NCI-H69 (cell line): ENCODE measurements around the gene WDR36.
"Not testable (repeated sequence)": the region's sequence is repeated elsewhere in the genome, so short reads cannot be mapped to it uniquely, and the experiment has no call there.

Experiments
- DNase-seq: peaks from one replicate; lab custom pipeline; 2025; lab: John Stamatoyannopoulos, UW

WDR36 gene

DNA sequence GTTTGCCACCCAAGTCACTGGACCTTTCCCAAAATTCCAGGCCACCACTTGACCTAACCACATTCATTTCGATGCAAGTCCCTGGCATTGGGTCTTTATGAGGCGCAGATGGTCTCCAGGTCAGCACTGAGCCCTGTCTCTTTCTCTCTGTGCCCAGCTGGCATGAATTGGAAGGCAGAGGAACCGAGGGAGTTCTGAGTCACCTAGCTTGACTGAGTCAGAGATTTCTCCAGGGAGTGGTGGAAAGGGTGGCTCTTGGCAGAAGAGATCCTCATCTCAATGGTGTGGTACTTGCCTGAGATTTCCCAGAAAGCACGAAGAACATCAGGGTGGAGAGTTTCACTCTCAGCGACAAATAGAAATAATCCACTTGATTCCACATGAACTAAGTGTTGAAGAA is 43.8 kb downstream of the WDR36 start:
- no peak for DNase-seq

DNA sequence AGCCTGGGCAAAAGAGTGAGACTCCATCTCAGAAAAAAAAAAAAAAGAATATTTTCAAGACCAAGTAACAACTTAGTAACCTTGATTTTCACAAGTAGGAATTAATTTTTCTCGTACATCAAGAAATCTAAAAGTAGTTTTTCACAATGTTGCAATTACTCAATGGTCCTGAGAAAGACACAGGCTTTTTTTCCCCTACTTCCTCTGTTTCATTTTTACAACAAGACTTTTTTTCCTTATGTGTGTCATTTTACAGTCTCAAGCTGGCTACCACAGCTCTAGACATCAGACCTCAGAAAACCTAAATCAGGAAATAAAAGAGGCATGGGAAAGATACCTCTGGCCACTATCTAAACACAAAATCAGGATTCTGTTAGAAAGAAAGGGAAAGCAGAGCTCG is 45.9 kb downstream of the WDR36 start:
- DNase-seq = no peak

DNA sequence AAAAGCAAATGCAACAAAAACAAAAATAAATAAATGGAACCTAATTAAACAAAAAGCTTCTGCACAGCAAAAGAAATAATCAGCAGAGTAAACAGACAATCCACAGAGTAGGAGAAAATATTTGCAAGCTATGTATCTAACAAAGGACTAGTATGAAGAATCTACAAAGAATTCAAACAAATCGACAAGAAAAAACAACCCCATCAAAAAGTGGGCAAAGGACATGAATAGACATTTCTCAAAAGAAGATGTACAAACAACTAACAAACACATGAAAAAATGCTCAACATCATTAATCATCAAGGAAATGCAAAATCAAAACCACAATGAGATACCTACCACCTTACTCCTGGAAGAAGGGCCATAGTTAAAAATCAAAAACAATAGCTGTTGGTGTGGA is 49.3 kb downstream of the WDR36 start:
- DNase-seq = not testable (repeated sequence)

DNA sequence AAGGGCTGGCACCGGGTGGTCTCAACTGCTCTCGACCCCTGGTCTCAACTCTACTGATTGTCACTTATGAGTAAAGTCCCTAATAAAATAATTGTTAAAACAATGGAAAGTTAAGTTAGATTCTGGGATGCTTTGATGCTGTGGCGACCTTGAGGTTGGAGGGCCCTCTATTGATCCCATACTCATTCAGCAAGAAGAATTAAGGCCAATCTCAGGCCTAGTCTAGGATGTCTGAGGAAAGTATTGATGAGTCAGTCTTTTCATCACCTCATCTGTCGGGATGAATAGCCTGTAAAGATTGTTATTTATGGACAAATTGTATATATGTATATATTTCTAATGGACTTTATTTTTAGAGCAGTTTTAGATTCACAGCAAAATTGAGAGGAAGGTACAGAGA is 50.8 kb downstream of the WDR36 start:
- no peak for DNase-seq

DNA sequence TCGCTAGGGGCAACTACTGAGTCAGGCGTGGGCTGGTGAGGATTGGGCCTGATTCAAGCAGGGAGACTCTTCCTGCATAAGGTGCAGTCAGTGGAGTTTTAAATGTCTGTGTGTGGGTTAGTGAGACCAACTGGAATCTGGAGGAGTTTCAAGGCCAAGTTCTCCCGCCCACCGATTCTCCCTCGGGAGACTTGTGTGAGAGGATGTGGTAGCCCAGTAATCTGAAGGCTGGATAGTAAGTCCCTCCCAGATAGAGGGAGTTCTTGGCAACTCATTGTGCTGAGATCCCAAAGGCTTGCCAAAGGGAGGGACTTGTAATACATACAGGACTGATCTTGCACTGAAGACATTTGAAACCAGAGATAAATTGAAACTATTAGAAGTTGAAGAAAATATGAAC is 51.8 kb downstream of the WDR36 start:
- peak; percentile 49 for DNase-seq

DNA sequence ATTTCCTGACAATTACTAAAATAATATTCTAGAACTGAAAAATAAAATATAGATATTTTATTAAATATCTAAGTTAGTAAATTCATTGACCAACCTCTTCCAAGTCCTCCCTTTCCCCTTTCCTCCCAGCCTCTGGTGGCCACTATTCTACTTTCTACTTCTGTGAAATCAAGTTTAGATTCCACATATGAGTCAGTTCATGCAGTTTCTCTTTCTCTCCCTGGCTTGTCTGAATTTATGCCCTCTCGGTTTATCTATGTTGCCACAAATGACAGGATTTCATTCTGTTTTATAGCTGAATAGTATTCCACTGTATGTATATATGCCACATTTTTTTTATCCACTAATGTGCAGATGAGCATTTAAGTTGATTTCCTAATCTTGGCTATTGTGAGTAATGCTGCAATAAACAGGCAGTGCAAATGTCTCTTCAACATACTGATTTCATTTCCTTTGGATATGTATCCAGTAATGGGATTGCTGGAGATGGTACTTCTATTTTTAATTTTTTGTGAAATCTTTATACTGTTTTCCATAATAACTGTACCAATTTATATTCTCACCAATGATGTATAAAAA is 52.3 kb downstream of the WDR36 start:
- DNase-seq = no peak

DNA sequence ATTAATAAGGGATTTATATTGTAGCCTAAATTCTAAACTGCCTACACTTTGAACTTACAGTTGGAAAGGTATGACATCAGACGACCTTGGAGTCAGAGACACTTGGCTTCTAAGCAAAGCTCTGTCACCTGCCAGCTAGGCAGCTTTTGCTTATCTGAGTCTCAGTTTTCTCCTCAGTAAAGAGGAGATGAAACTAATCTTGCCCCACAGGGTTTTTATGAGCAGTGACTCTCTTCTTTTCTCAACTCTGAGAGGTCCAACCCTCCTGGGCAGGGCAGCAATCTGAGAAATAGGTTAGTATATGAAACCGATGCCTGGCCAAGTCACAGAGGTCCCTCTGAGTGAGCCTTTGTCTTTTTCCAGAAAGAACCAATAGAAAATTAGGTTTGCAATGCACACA is 53.9 kb downstream of the WDR36 start:
- no peak for DNase-seq

DNA sequence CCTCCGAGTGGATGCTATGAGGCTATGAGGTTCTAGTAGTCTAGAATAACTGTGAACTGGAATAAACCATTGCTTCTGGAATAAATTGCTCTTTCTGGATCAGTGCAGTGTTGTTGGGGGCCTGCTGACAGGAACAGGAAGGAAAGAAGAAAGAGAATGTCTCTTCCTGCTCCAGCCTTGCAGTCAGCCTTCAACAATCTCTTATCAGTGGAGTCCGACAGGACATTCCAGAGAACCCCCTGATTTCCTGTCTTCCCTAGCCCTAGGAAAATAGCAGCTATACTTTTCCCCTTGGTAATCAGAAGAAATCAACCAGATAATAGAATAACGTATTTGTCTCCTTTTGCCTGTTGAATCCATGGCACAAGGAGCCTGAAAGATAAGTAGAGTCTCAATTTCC is 55.4 kb downstream of the WDR36 start:
- no peak for DNase-seq

DNA sequence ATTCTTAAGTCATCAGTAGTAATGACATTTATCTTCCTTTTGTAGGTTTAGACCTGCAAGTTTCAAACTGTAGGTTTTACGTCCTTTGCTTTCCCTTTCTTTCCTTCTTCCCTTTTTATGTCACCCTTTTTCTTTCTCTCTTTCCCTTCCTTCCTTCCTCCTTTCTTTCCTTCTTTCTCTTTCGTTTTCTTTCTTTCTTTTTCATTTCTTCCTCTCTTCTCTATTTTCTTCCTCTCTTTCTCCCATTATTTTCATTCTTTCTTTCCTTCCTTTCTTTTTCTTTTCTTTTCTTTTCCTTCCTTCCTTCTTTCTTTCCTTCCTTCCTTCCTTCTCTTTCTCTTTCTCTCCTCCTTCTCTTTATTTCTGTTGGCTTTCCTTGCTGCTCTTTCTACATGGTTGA is 59.9 kb downstream of the WDR36 start:
- DNase-seq = no peak

DNA sequence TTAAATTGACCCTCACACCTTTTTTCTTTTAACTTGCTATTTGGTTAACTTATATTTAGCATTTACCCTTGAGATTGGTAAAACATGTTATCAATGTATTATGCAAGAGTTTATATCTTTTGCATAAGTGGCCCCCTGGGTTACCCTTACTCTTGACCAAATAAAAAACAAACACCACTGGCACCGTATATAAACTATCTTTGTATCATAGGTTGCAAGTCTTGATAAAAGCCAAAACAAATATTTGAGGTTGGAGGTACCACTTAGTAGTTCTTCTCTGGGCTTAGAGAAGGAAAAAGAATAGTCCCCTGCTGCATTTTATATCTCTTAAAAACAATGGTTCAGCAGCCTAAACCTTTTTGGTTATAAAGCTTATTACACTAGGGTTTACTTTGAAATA is 61.3 kb downstream of the WDR36 start:
- peak; percentile 66 for DNase-seq

DNA sequence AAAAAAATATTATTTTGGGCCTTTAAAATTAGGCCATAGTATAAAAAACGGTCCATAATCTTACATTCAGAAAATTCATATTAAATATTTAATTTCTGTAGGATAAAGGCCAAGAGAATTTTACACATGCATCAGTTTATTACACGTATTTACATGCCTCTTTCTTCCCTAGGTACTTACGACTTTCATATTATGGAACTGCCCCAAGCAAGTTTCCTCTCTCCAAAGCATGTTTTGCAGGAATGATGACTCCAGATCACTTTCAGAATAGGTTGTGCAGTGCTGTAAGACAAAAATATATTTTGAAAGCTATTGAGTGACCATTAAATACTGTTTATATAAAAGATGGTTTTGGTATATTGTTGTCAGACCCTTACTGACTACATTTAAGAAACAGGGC is 61.8 kb downstream of the WDR36 start:
- no peak for DNase-seq

DNA sequence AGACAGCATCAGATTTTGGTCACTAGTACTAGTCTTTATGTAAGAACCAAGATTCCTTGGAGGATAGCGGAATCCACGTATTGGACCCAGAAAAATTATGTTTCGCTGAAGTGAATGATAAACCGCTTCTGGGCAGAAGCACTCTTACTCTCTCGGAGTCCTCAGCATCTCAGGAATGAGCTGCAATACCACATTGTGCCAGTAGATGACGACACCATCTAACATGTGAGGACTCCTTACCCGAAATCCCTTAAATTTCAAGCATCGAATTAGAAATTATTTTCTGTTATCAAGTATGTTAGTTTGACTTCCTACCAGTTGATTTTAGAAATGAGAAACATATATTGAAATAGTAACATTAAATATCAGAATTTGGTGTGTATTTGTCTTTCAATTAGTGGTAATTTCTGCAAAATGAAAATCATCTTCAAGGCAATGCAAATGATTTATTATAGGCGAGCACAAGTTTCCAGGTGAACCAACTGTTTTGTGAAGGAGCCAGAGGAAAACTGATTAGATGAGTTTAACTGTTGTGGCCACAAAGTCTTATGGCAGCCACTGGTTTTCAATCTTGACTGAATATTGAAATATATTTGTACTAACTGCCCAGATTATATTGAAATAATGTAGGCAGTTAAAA is 66.1 kb downstream of the WDR36 start:
- DNase-seq = peak; percentile 88

DNA sequence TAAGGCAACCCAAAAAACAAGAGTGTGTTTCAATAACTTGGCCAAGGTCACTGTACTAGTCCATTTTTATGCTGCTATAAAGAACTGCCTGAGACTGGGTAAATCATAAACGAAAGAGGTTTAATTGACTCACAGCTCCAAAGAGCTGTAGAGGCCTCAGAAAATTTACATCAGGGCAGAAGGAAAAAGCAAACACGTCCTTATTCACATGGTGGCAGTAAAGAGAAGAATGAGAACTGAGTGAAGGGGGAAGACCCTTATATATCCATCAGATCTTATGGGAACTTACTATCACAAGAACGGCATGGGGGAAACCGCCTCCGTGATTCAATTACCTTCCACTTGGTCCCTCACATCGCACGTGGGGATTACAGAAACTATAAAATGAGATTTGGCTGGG is 67.7 kb downstream of the WDR36 start:
- DNase-seq = peak; percentile 39

DNA sequence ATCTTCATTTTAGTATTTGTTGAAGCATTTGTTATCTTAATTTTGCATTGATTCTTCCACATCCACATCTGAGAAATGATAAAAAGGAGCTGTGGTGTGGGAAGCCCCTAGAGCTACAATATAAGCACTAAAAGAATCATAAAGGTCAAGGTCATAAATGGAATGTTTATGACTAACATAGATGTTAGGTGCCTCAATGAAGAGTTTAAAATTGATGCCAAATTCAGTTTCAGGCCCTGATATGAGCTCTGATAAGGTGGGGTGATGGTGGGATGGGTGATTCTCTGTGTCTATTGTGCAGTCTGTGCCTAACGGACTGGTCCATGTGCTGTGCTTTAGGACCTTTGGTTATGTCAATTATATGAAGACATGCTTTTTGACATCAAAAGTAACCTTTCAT is 70.9 kb downstream of the WDR36 start:
- DNase-seq = no peak

DNA sequence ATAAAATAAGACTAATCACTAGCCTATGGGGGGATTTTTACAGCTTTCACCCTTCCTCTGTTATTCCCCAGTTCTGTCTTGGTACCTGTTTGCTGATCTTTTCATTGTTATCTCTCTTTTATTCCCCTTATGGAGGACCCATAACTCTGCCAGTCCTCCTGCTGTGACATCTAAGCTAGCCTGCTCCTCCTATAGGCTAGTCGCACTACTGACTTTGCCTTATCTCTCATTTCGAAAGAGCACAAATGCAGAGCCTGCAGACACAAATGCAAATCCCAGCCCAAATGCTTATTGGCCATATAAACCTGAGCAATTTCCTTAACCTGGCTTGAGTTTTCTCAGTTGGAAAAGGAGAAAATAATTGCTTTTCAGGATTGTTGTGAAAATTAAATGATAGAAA is 72.9 kb downstream of the WDR36 start:
- no peak for DNase-seq

DNA sequence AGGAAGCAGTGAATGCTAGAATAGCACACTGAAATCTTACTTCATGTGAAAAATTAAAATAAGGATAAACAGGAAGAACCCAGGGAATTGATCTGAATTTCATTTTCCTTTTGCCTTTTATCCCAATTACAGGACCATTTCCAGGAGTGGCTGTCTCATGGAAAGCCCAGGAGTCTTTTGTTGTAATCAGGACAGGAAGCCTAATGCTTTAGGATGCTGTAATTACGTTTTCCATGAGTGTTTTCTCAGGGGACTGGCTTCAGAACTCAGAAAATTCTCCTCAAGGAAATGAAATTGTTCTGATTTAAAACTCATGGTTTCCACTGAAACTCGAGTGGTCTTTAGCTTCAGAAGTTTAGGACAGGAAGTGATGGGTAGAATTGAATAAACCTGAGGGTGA is 75.4 kb downstream of the WDR36 start:
- DNase-seq = no peak

DNA sequence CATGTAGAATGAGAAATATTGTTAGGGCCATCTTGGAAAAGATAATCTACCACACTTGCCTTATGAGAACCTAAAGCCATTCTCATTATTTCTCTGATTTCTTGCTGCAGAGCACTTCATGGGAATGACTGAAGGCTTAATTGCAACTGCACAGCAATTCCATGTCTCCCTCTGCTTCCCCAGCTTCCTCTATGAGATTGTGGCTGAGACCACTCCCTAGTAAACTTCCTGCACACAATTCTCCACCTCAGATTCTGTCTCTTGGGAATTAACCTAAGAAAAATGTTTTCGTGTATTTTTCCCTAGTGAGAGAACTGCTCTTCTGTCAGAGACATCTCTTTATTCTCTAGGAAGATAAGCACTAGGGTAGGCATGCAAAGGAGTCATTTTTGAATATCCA is 76.5 kb downstream of the WDR36 start:
- peak; percentile 8 for DNase-seq

DNA sequence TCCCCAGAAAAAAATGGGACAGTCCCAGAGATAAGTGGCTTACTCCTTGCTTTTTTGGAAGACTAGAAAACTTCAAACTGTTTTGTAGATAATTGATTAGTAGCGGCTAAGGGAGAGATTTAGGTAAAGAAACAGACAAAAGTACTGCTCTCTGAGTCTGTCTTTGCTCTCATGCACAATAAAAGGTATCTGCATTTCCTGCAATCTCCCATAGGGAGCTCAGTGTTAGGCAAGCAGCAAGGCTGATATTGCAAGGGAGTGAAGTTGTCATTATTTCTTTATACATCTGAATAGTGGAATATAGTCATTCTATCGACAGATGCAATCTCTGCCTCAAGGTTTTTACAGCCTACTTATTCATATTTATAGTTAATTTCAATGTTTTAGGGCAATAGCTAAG is 77.1 kb downstream of the WDR36 start:
- no peak for DNase-seq

DNA sequence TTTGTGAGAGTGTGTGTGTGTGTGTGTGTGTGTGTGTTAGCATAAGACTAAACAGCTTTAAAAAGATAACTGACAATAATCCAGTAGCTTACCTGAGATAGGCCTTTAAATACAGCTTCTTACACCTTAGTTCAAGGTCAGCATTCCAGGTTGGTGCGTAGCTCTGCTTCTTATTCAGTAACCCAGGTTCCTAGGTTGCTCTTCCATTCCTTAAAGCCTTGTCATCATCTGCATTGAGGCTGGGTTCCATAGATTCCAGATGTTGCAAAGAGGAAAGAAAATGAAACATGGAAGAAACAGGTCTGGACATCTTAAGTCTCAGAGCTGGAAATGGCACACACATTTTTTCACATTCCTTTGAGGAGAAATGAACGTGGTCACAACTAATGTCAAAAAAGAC is 78.1 kb downstream of the WDR36 start:
- no peak for DNase-seq

DNA sequence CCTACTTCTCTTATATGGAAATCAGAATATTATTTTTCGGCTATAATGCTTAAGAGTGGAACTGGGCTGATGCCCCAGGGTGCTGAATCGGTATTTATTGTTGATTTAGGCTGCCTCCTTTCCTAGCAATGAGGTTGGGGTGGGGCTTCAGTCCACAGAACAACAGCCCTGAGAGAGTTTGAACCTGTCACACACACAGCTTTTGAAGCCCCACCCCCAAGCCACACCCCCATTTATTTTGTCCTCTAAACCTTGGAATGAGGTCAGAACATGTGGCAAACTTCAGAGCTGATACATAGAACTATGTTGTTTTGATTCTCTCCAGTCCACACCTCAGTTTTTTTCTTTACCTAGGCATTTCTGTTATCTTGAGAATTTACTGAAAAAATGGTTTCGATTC is 80.4 kb downstream of the WDR36 start:
- DNase-seq = peak; percentile 39

DNA sequence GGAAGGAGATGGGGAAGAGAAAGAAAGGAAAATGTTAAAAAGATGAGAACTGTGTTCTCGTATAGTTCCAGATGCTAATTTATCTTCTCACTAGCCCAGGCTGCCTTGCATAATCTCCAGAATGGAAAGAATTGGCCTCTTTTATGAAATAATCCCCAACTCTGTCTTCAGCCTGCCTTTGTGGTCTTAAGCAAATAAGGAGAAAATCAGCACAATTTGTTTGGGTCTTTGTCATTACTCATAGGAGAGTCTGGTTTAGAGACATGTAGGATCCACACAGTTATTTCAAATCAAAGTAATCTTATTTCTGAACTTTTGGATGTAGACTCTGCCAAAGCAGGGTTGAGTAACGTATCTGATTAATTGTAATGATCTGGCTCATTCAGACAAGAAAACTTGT is 81.3 kb downstream of the WDR36 start:
- DNase-seq = no peak
